A673 (cell line): ENCODE data around the gene SYTL4. TPM values are rescaled to one million over a fixed set of nuclear protein-coding genes. Genes with fewer than 3 reads are reported as not detected.
A peak's percentile ranks its signal among the peaks of the same experiment; 100 is the strongest.
"Not testable (repeated sequence)": the region's sequence is repeated elsewhere in the genome, so short reads cannot be mapped to it uniquely, and the experiment has no call there.

Experiments used
- Bru-seq: library from RNA; stranded (reverse); fragments of 400-500 nt; gene quantifications from one replicate; lab custom pipeline; 2021; lab: Mats Ljungman, UMichigan
- BruChase-seq, 2 experiments: library from RNA; stranded (reverse); fragments of 400-500 nt; gene quantifications; one replicate each; lab custom pipeline; 2021; lab: Mats Ljungman, UMichigan
- BruUV-seq: library from RNA; stranded (reverse); fragments of 400-500 nt; replicated peaks from 2 replicates; lab custom pipeline; 2021; lab: Mats Ljungman, UMichigan
- CTCF ChIA-PET: fragments of 300-600 bp; sonication (Branson Sonifier 250); formaldehyde crosslinking; loops from one replicate; lab custom pipeline; 2022; ENCODE audit warnings: antibody characterized with exemption; lab: Charles Lee
- POLR2A ChIA-PET: fragments of 300-600 bp; sonication (Branson Sonifier 250); formaldehyde crosslinking; loops from one replicate; lab custom pipeline; 2022; ENCODE audit warnings: antibody characterized with exemption; ENCODE audit not compliant: low non-redundant PET; lab: Charles Lee
- DNase-seq: peaks from one replicate; pipeline ENCODE4 v3.0.0-alpha.2; 2015; ENCODE audit warnings: low spot score
- H3K27ac ChIP-seq: fragments of 200-600 bp; sonication (generic); 2 replicates; pipeline ENCODE4 v1.5.1; 2016; ENCODE audit warnings: mixed run types, low read depth, mild to moderate bottlenecking, mixed read lengths, antibody characterized with exemption, low read length; ENCODE audit not compliant: poor library complexity, severe bottlenecking
- H3K27me3 ChIP-seq: fragments of 200-600 bp; sonication (generic); replicated peaks from 2 replicates; pipeline ENCODE4 v1.6.1; 2017; ENCODE audit warnings: mixed run types, low read depth, mild to moderate bottlenecking, mixed read lengths, antibody characterized with exemption, low read length; ENCODE audit not compliant: insufficient read depth, poor library complexity
- H3K36me3 ChIP-seq: fragments of 200-600 bp; sonication (generic); 2 replicates; pipeline ENCODE4 v1.6.1; 2016; ENCODE audit warnings: mixed run types, mild to moderate bottlenecking, mixed read lengths, antibody characterized with exemption, low read length; ENCODE audit not compliant: insufficient read depth, poor library complexity, severe bottlenecking
- H3K4me1 ChIP-seq: fragments of 200-600 bp; sonication (generic); 2 replicates; pipeline ENCODE4 v1.6.1; 2017; ENCODE audit warnings: mixed run types, mild to moderate bottlenecking, mixed read lengths, antibody characterized with exemption, low read length; ENCODE audit not compliant: insufficient read depth, poor library complexity, severe bottlenecking
- H3K4me3 ChIP-seq: fragments of 200-600 bp; sonication (generic); 2 replicates; pipeline ENCODE4 v1.5.1; 2016; ENCODE audit warnings: low read depth, mixed run types, mild to moderate bottlenecking, mixed read lengths, low read length; ENCODE audit not compliant: poor library complexity, severe bottlenecking
- H3K9me3 ChIP-seq: fragments of 200-600 bp; sonication (generic); 2 replicates; pipeline ENCODE4 v1.6.1; 2016; ENCODE audit warnings: mixed run types, low read depth, mild to moderate bottlenecking, mixed read lengths, antibody characterized with exemption, low read length; ENCODE audit not compliant: poor library complexity, severe bottlenecking
- CTCF ChIP-seq: fragments of 300-800, 200-600 bp; sonication (generic); conservative IDR thresholded peaks from 2 replicates; pipeline ENCODE4 v1.5.1; 2017; ENCODE audit warnings: low read depth, mild to moderate bottlenecking, antibody characterized with exemption, low read length, moderate library complexity, mixed read lengths
- EZH2 ChIP-seq: fragments of 200-600 bp; sonication (generic); IDR thresholded peaks from 2 replicates; pipeline ENCODE4 v1.6.1; 2017; ENCODE audit warnings: borderline replicate concordance, low read depth, mild to moderate bottlenecking, mixed read lengths, antibody characterized with exemption, low read length; ENCODE audit not compliant: poor library complexity, severe bottlenecking
- intact Hi-C: fragments of 100-400 bp; cut with micrococcal nuclease; formaldehyde crosslinking; loops from one replicate; pipeline ENCODE4 v1.10.0; 2022; ENCODE audit not compliant: unreplicated experiment
- long read RNA-seq: library from polyadenylated mRNA; stranded (forward); transcript quantifications from one replicate; pipeline ENCODE4 v2.0.0, GENCODE V29; 2022
- total RNA-seq: library from RNA; stranded (reverse); gene quantifications from 2 replicates; pipeline ENCODE4 v1.2.3, GENCODE V29; 2021

The SYTL4 gene
- total RNA-seq (2.3 and 3.2 TPM in 2 replicates), Bru-seq, nascent RNA (percentile 37 among the genes with signal in this experiment), BruChase-seq, experiment 1, labeled RNA remaining after a 2-hour chase (percentile 45 among the genes with signal in this experiment), BruChase-seq, experiment 2, labeled RNA remaining after a 6-hour chase (percentile 43 among the genes with signal in this experiment)
- long read RNA-seq, partial matches to known transcripts = 0 of 4 reads
- long read RNA-seq, other reads (novel, unspliced or antisense) = 4 of 4 reads

- POLR2A ChIA-PET = no interaction called here
- peak; percentile 8 for DNase-seq
- BruUV-seq = no TSS peak
These were observed at the start of gene SYTL4 for GRCh38 chrX:100731441-100732281. Gene SYTL4 (minus strand): TSS chrX:100732121. CDS start chrX:100702037, 30,084 bp downstream.

DNA sequence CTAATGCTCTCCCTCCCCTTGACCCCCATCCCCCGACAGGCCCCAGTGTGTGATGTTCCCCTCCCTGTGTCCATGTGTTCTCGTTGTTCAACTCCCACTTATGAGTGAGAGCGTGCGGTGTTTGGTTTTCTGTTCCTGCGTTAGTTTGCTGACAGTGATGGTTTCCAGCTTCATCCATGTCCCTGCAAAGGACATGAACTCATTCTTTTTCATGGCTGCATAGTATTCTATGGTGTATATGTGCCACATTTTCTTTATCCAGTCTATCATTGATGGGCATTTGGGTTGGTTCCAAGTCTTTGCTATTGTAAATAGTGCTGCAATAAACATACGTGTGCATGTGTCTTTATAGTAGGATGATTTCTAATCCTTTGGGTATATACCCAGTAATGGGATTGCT is 37.5 kb upstream of the SYTL4 start:
- POLR2A ChIA-PET, BruUV-seq: not testable (repeated sequence)
- CTCF ChIA-PET = interaction anchor here (1.2 to 1.5 kb wide), 5 partner anchors 81 to 155 kb away, joined by 5 to 24 read pairs (median 6); partner anchors contain the start of gene TSPAN6

More at GRCh38 chrX:100731441-100732281, at the start of gene SYTL4:
- TF ChIP-seq CTCF = no peak
- TF ChIP-seq EZH2 = no peak
- H3K27me3 ChIP-seq = no peaks in the 10 kb centered on the region
- no peaks in the 10 kb centered on the region for H3K36me3 ChIP-seq
- peak within 1 kb of the TSS; percentile 52 for H3K4me3 ChIP-seq
- intact Hi-C loops = no loop called here
- H3K27ac ChIP-seq = no peak within 1 kb of the TSS
- CTCF ChIA-PET = interaction anchor here (0.5 to 0.8 kb wide), 2 partner anchors 37 to 42 kb away, joined by 3 to 4 read pairs; no protein-coding TSS in a partner anchor
- H3K4me1 ChIP-seq = no peaks in the 10 kb centered on the region
- H3K9me3 ChIP-seq = no peaks in the 10 kb centered on the region

GRCh38 chrX:100768679-100769338 is 36.9 kb upstream of the SYTL4 start:
- TF ChIP-seq EZH2 (no peak), CTCF (peak; percentile 100)
- DNase-seq = peak; percentile 84
- no peak overlapping the region for H3K27ac ChIP-seq
- H3K4me1 ChIP-seq = no peaks in the 10 kb centered on the region
- CTCF ChIA-PET = interaction anchor here (0.6 to 1.5 kb wide), 16 partner anchors 13 to 356 kb away, joined by 3 to 31 read pairs (median 4); partner anchors contain the start of genes SYTL4 and TSPAN6
- H3K4me3 ChIP-seq = no peak overlapping the region
- intact Hi-C loops = loop anchor here (1.0 to 5.0 kb wide), 2 partner anchors 84 to 257 kb away; no protein-coding TSS in a partner anchor
- no peaks in the 10 kb centered on the region for H3K9me3 ChIP-seq
- H3K27me3 ChIP-seq = peaks cover 26% of the 10 kb centered on the region
- no peaks in the 10 kb centered on the region for H3K36me3 ChIP-seq
- POLR2A ChIA-PET = no interaction called here
- BruUV-seq = no TSS peak

More for the DNA sequence above, 37.5 kb upstream of the SYTL4 start:
- not testable (repeated sequence) for H3K4me3 ChIP-seq, H3K27ac ChIP-seq, DNase-seq, H3K36me3 ChIP-seq, H3K9me3 ChIP-seq, H3K4me1 ChIP-seq
- intact Hi-C loops = loop anchor here (5.0 kb wide), 1 partner anchor 257 kb away; no protein-coding TSS in a partner anchor
- peaks cover 30% of the 10 kb centered on the region for H3K27me3 ChIP-seq
